ENCODE results near the gene RAB27B. TPM values are rescaled to one million over a fixed set of nuclear protein-coding genes. Genes with fewer than 3 reads are reported as not detected.

Gene RAB27B
- polyA plus RNA-seq, 4 donors: 2.0 to 7.5 (median 3.9) TPM

- Histone ChIP-seq H3K4me3 (ENCODE audit: low read depth in 1 of 3, low read length in 3 of 3) (no peak overlapping the region), H3K36me3 (ENCODE audit: control insufficient read depth in 3 of 3, insufficient read depth in 2 of 3, low read depth in 1 of 3, low read length in 3 of 3) (peaks cover 0 to 4% (median 0%) of the 10 kb centered on the region in 3 donors), H3K27ac (ENCODE audit: low read depth in 1 of 3, low read length in 2 of 3) (no peak overlapping the region), H3K27me3 (ENCODE audit: control insufficient read depth in 3 of 3, insufficient read depth in 3 of 3, low read length in 3 of 3) (no peaks in the 10 kb centered on the region), H3K4me1 (ENCODE audit: control insufficient read depth in 3 of 3, insufficient read depth in 2 of 3, low read depth in 1 of 3, low read length in 2 of 3) (no peaks in the 10 kb centered on the region), H3K9me3 (ENCODE audit: control insufficient read depth in 2 of 2, insufficient read depth in 1 of 2, low read depth in 1 of 2, low read length in 1 of 2) (no peaks in the 10 kb centered on the region)
- WGBS, 3 donors: 76 to 83% (median 76%) methylated on average over 2 of the region's 2 CpGs
- no peak for FAIRE-seq
- no peak for DNase-seq
Measured at GRCh38 chr18:54888933-54889332, 60.7 kb downstream of the RAB27B start.

- Histone ChIP-seq H3K4me3 (ENCODE audit: low read depth in 1 of 3, low read length in 3 of 3) (no peak overlapping the region), H3K9me3 (ENCODE audit: control insufficient read depth in 2 of 2, insufficient read depth in 1 of 2, low read depth in 1 of 2, low read length in 1 of 2) (no peaks in the 10 kb centered on the region), H3K27me3 (ENCODE audit: control insufficient read depth in 3 of 3, insufficient read depth in 3 of 3, low read length in 3 of 3) (no peaks in the 10 kb centered on the region), H3K4me1 (ENCODE audit: control insufficient read depth in 3 of 3, insufficient read depth in 2 of 3, low read depth in 1 of 3, low read length in 2 of 3) (no peaks in the 10 kb centered on the region), H3K27ac (ENCODE audit: low read depth in 1 of 3, low read length in 2 of 3) (no peak overlapping the region), H3K36me3 (ENCODE audit: control insufficient read depth in 3 of 3, insufficient read depth in 2 of 3, low read depth in 1 of 3, low read length in 3 of 3) (peaks cover 0 to 3% (median 1%) of the 10 kb centered on the region in 3 donors)
- FAIRE-seq: no peak
- DNase-seq: no peak
Measured at GRCh38 chr18:54899500-54899899, 71.2 kb downstream of the RAB27B start.

- Histone ChIP-seq H3K27me3 (ENCODE audit: control insufficient read depth in 3 of 3, insufficient read depth in 3 of 3, low read length in 3 of 3) (no peaks in the 10 kb centered on the region), H3K27ac (ENCODE audit: low read depth in 1 of 3, low read length in 2 of 3) (no peak overlapping the region), H3K36me3 (ENCODE audit: control insufficient read depth in 3 of 3, insufficient read depth in 2 of 3, low read depth in 1 of 3, low read length in 3 of 3) (peaks cover 0 to 7% (median 2%) of the 10 kb centered on the region in 3 donors), H3K4me1 (ENCODE audit: control insufficient read depth in 3 of 3, insufficient read depth in 2 of 3, low read depth in 1 of 3, low read length in 2 of 3) (no peaks in the 10 kb centered on the region), H3K4me3 (ENCODE audit: low read depth in 1 of 3, low read length in 3 of 3) (no peak overlapping the region), H3K9me3 (ENCODE audit: control insufficient read depth in 2 of 2, insufficient read depth in 1 of 2, low read depth in 1 of 2, low read length in 1 of 2) (no peaks in the 10 kb centered on the region)
- DNase-seq: no peak
- FAIRE-seq: no peak
- WGBS, 3 donors: 90 to 98% (median 94%) methylated on average over 2 of the region's 2 CpGs
Measured at GRCh38 chr18:54900290-54900689, 72.0 kb downstream of the RAB27B start.

GRCh38 chr18:54904581-54904980 lies 76.3 kb downstream of the RAB27B start:
- H3K27me3 ChIP-seq (ENCODE audit: control insufficient read depth in 3 of 3, insufficient read depth in 3 of 3, low read length in 3 of 3): no peaks in the 10 kb centered on the region
- peaks cover 0 to 22% (median 6%) of the 10 kb centered on the region in 3 donors for H3K36me3 ChIP-seq (ENCODE audit: control insufficient read depth in 3 of 3, insufficient read depth in 2 of 3, low read depth in 1 of 3, low read length in 3 of 3)
- 86 to 96% (median 94%) methylated on average over 2 of the region's 2 CpGs for WGBS, 3 donors
- no peaks in the 10 kb centered on the region for H3K9me3 ChIP-seq (ENCODE audit: control insufficient read depth in 2 of 2, insufficient read depth in 1 of 2, low read depth in 1 of 2, low read length in 1 of 2)
- H3K27ac ChIP-seq (ENCODE audit: low read depth in 1 of 3, low read length in 2 of 3): no peak overlapping the region
- no peak for DNase-seq
- no peaks in the 10 kb centered on the region for H3K4me1 ChIP-seq (ENCODE audit: control insufficient read depth in 3 of 3, insufficient read depth in 2 of 3, low read depth in 1 of 3, low read length in 2 of 3)
- H3K4me3 ChIP-seq (ENCODE audit: low read depth in 1 of 3, low read length in 3 of 3): no peak overlapping the region
- FAIRE-seq: no peak

- Histone ChIP-seq H3K9me3 (ENCODE audit: control insufficient read depth in 2 of 2, insufficient read depth in 1 of 2, low read depth in 1 of 2, low read length in 1 of 2) (no peaks in the 10 kb centered on the region), H3K27ac (ENCODE audit: low read depth in 1 of 3, low read length in 2 of 3) (no peak overlapping the region), H3K36me3 (ENCODE audit: control insufficient read depth in 3 of 3, insufficient read depth in 2 of 3, low read depth in 1 of 3, low read length in 3 of 3) (peaks cover 0 to 33% (median 6%) of the 10 kb centered on the region in 3 donors), H3K27me3 (ENCODE audit: control insufficient read depth in 3 of 3, insufficient read depth in 3 of 3, low read length in 3 of 3) (no peaks in the 10 kb centered on the region), H3K4me1 (ENCODE audit: control insufficient read depth in 3 of 3, insufficient read depth in 2 of 3, low read depth in 1 of 3, low read length in 2 of 3) (no peaks in the 10 kb centered on the region), H3K4me3 (ENCODE audit: low read depth in 1 of 3, low read length in 3 of 3) (no peak overlapping the region)
- DNase-seq: no peak
- FAIRE-seq: no peak
- 89 to 97% (median 95%) methylated on average over 5 of the region's 5 CpGs for WGBS, 3 donors
Measured at GRCh38 chr18:54905629-54906028, 77.4 kb downstream of the RAB27B start.

GRCh38 chr18:54906331-54907185 lies 78.3 kb downstream of the RAB27B start:
- Histone ChIP-seq H3K27ac (ENCODE audit: low read depth in 1 of 3, low read length in 2 of 3) (no peak overlapping the region), H3K4me3 (ENCODE audit: low read depth in 1 of 3, low read length in 3 of 3) (no peak overlapping the region), H3K27me3 (ENCODE audit: control insufficient read depth in 3 of 3, insufficient read depth in 3 of 3, low read length in 3 of 3) (no peaks in the 10 kb centered on the region), H3K9me3 (ENCODE audit: control insufficient read depth in 2 of 2, insufficient read depth in 1 of 2, low read depth in 1 of 2, low read length in 1 of 2) (no peaks in the 10 kb centered on the region), H3K36me3 (ENCODE audit: control insufficient read depth in 3 of 3, insufficient read depth in 2 of 3, low read depth in 1 of 3, low read length in 3 of 3) (peaks cover 0 to 34% (median 9%) of the 10 kb centered on the region in 3 donors), H3K4me1 (ENCODE audit: control insufficient read depth in 3 of 3, insufficient read depth in 2 of 3, low read depth in 1 of 3, low read length in 2 of 3) (no peaks in the 10 kb centered on the region)
- FAIRE-seq: no peak
- WGBS, 3 donors: 64 to 78% (median 67%) methylated on average over 6 of the region's 6 CpGs
- no peak for DNase-seq

- H3K27ac ChIP-seq (ENCODE audit: low read depth in 1 of 3, low read length in 2 of 3): no peak overlapping the region
- no peaks in the 10 kb centered on the region for H3K9me3 ChIP-seq (ENCODE audit: control insufficient read depth in 2 of 2, insufficient read depth in 1 of 2, low read depth in 1 of 2, low read length in 1 of 2)
- H3K4me1 ChIP-seq (ENCODE audit: control insufficient read depth in 3 of 3, insufficient read depth in 2 of 3, low read depth in 1 of 3, low read length in 2 of 3): no peaks in the 10 kb centered on the region
- no peak for DNase-seq
- FAIRE-seq: no peak
- WGBS, 3 donors: 83 to 86% (median 85%) methylated on average over 11 of the region's 11 CpGs
- no peak overlapping the region for H3K4me3 ChIP-seq (ENCODE audit: low read depth in 1 of 3, low read length in 3 of 3)
- no peaks in the 10 kb centered on the region for H3K27me3 ChIP-seq (ENCODE audit: control insufficient read depth in 3 of 3, insufficient read depth in 3 of 3, low read length in 3 of 3)
- peaks cover 0 to 42% (median 8%) of the 10 kb centered on the region in 3 donors for H3K36me3 ChIP-seq (ENCODE audit: control insufficient read depth in 3 of 3, insufficient read depth in 2 of 3, low read depth in 1 of 3, low read length in 3 of 3)
Measured at GRCh38 chr18:54909538-54909937, 81.3 kb downstream of the RAB27B start.

GRCh38 chr18:54910161-54910919 lies 82.1 kb downstream of the RAB27B start:
- FAIRE-seq (no peak), DNase-seq (no peak)
- H3K36me3 ChIP-seq (ENCODE audit: control insufficient read depth in 3 of 3, insufficient read depth in 2 of 3, low read depth in 1 of 3, low read length in 3 of 3): peaks cover 0 to 38% (median 11%) of the 10 kb centered on the region in 3 donors

More at GRCh38 chr18:54910161-54910919, 82.1 kb downstream of the RAB27B start:
- Histone ChIP-seq H3K4me3 (ENCODE audit: low read depth in 1 of 3, low read length in 3 of 3) (no peak overlapping the region), H3K27me3 (ENCODE audit: control insufficient read depth in 3 of 3, insufficient read depth in 3 of 3, low read length in 3 of 3) (no peaks in the 10 kb centered on the region), H3K27ac (ENCODE audit: low read depth in 1 of 3, low read length in 2 of 3) (no peak overlapping the region), H3K4me1 (ENCODE audit: control insufficient read depth in 3 of 3, insufficient read depth in 2 of 3, low read depth in 1 of 3, low read length in 2 of 3) (no peaks in the 10 kb centered on the region), H3K9me3 (ENCODE audit: control insufficient read depth in 2 of 2, insufficient read depth in 1 of 2, low read depth in 1 of 2, low read length in 1 of 2) (no peaks in the 10 kb centered on the region)
- WGBS, 3 donors: 77 to 80% (median 80%) methylated on average over 6 of the region's 6 CpGs

All from small intestine (tissue), 7 donors.